Activated CD8-positive, alpha-beta T cell treated with anti-CD3 and anti-CD28 coated beads for 36 hours (primary cell): ENCODE data around the gene PPP1R15A. TPM values are rescaled to one million over a fixed set of nuclear protein-coding genes. Genes with fewer than 3 reads are reported as not detected.
"Not testable (repeated sequence)": the region's sequence is repeated elsewhere in the genome, so short reads cannot be mapped to it uniquely, and the experiment has no call there.

Experiments used
- ATAC-seq: fragments of 200-7000 bp; cut with Tn5 transposase; one replicate; pipeline ENCODE4 v1.10.0; 2021; ENCODE audit warnings: mild to moderate bottlenecking, moderate library complexity
- CTCF ChIA-PET: fragments of 350-600 bp; sonication (Branson Sonifier 250); formaldehyde crosslinking; loops from one replicate; lab custom pipeline; 2021; ENCODE audit warnings: antibody characterized with exemption; lab: Charles Lee
- POLR2A ChIA-PET: fragments of 350-600 bp; sonication (Branson Sonifier 250); formaldehyde crosslinking; loops from one replicate; lab custom pipeline; 2021; ENCODE audit warnings: antibody characterized with exemption; lab: Charles Lee
- DNase-seq: peaks from one replicate; pipeline ENCODE4 v3.0.0-alpha.2; 2020
- H3K27ac Mint-ChIP-seq: one replicate; pipeline ENCODE4 v1.8.0; 2021; ENCODE audit warnings: mild to moderate bottlenecking, mixed read lengths
- H3K27me3 Mint-ChIP-seq: one replicate; pipeline ENCODE4 v1.8.0; 2021; ENCODE audit warnings: mixed read lengths
- H3K36me3 Mint-ChIP-seq: one replicate; pipeline ENCODE4 v1.8.0; 2021; ENCODE audit warnings: low read depth, mixed read lengths
- H3K4me1 Mint-ChIP-seq: one replicate; pipeline ENCODE4 v1.8.0; 2021; ENCODE audit warnings: low read depth, mixed read lengths
- H3K4me3 Mint-ChIP-seq: one replicate; pipeline ENCODE4 v1.8.0; 2021; ENCODE audit warnings: mild to moderate bottlenecking, moderate library complexity, mixed read lengths
- H3K9me3 Mint-ChIP-seq: one replicate; pipeline ENCODE4 v1.8.0; 2021; ENCODE audit warnings: mixed read lengths
- CTCF ChIP-seq: fragments of 200-600 bp; IDR thresholded peaks from one replicate; pipeline ENCODE4 v1.8.0; 2022; ENCODE audit warnings: antibody characterized with exemption, mild to moderate bottlenecking
- intact Hi-C: fragments of 100-400 bp; cut with micrococcal nuclease; formaldehyde crosslinking; loops from one replicate; pipeline ENCODE4 v1.10.0; 2022
- total RNA-seq, 2 experiments: library from RNA; stranded (reverse); gene quantifications; one replicate each; pipeline ENCODE4 v1.2.3, GENCODE V29; 2021

PPP1R15A gene
- total RNA-seq, 2 experiments from 2014 or later, result 77.8 to 81.2 TPM

DNA sequence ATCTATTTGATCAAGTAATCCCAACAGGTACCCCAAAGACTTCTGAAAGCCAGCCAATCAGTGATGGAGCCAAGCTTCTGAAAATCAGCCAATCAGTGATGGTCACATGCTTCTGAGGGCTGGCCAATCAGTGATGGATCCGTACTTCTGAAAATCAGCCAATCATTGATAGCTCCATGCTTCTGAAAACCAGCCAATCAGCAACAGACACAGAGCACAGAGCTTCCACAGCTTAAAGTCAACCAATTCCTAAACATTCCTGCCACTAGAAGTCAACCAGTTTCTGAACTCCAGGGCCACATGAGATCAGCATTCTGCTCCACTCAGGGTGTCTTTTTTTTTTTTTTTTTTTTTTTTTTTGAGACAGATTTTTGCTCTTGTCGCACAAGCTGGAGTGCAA, 27.7 kb upstream of the PPP1R15A start:
- Mint-ChIP-seq H3K36me3 (no peaks in the 10 kb centered on the region), H3K9me3 (no peaks in the 10 kb centered on the region), H3K4me3 (no peak overlapping the region), H3K27me3 (no peaks in the 10 kb centered on the region), H3K4me1 (no peaks in the 10 kb centered on the region), H3K27ac (no peak overlapping the region)
- ChIA-PET CTCF (interaction anchor here (4.6 to 8.6 kb wide), 3 partner anchors 14 to 126 kb away, joined by 32 to 227 read pairs (median 45); no protein-coding TSS in a partner anchor), POLR2A (interaction anchor here (0.6 to 1.1 kb wide), 2 partner anchors 16 to 93 kb away, joined by 3 read pairs; no protein-coding TSS in a partner anchor)
- ATAC-seq (peak; percentile 60), DNase-seq (no peak)
- no peak for TF ChIP-seq CTCF
- intact Hi-C loops, result no loop called here

DNA sequence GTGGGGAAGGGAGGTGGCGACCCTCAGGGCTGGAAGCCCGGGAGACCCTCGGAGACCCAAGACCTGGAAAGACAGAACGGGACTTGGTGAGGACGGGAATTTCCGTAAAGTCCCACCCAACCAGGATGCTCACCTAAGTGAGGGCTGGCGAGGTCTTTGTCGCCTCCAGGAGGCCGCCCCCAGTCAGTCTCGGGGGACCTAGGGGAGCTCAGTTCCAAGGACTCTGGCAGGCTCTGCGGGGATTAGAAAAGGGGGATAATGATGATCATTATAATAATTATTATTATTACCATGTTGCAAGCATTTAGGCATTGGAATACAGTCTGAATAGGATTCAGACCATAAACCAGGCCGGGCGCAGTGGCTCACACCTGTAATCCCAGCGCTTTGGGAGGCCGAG, 26.8 kb upstream of the PPP1R15A start:
- H3K27me3 Mint-ChIP-seq, result no peaks in the 10 kb centered on the region
- ChIA-PET POLR2A (interaction anchor here (0.7 kb wide), 1 partner anchor 1421 kb away, joined by 4 read pairs; no protein-coding TSS in a partner anchor), CTCF (interaction anchor here (1.3 to 8.6 kb wide), 5 partner anchors 9 to 200 kb away, joined by 4 to 227 read pairs (median 32); partner anchors contain the start of genes CA11 and HSD17B14)
- H3K9me3 Mint-ChIP-seq, result no peaks in the 10 kb centered on the region
- DNase-seq (no peak), ATAC-seq (no peak)
- H3K36me3 Mint-ChIP-seq, result no peaks in the 10 kb centered on the region
- no peaks in the 10 kb centered on the region for H3K4me1 Mint-ChIP-seq
- no peak overlapping the region for H3K4me3 Mint-ChIP-seq
- intact Hi-C loops, result no loop called here
- no peak overlapping the region for H3K27ac Mint-ChIP-seq
- TF ChIP-seq CTCF, result no peak

DNA sequence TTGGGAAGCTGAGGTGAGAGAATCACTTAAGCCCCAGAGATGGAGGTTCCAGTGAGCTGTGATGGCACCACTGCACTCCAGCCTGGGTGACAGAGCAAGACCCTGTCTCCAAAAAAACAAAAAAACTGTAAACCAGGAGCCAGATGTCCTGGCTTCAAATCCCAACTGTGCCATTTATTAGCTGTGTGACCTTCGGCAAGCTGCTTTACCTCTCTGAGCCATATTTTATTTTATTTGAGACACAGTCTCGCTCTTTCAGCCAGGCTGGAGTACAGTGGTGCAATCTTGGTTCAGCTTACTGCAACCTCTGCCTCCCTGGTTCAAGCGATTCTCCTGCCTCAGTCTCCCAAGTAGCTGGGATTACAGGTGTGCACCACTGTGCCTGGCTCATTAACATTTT, 25.6 kb upstream of the PPP1R15A start:
- not testable (repeated sequence) for H3K36me3 Mint-ChIP-seq, ATAC-seq

GRCh38 chr19:48852292-48852691, 19.9 kb upstream of the PPP1R15A start:
- POLR2A ChIA-PET, result interaction anchor here (0.7 to 1.5 kb wide), 3 partner anchors 20 to 118 kb away, joined by 3 to 4 read pairs (median 3); no protein-coding TSS in a partner anchor
- Mint-ChIP-seq H3K4me3 (no peak overlapping the region), H3K9me3 (no peaks in the 10 kb centered on the region), H3K36me3 (no peaks in the 10 kb centered on the region), H3K27ac (no peak overlapping the region), H3K4me1 (no peaks in the 10 kb centered on the region), H3K27me3 (no peaks in the 10 kb centered on the region)
- no peak for TF ChIP-seq CTCF
- CTCF ChIA-PET, result interaction anchor here (1.3 to 5.2 kb wide), 2 partner anchors 10 to 64 kb away, joined by 4 to 24 read pairs; no protein-coding TSS in a partner anchor
- no peak for ATAC-seq
- intact Hi-C loops, result no loop called here
- DNase-seq, result no peak

More for the DNA sequence above, 25.6 kb upstream of the PPP1R15A start:
- POLR2A ChIA-PET, H3K27ac Mint-ChIP-seq, H3K4me3 Mint-ChIP-seq, H3K9me3 Mint-ChIP-seq, DNase-seq, intact Hi-C loops, H3K4me1 Mint-ChIP-seq, H3K27me3 Mint-ChIP-seq: not testable (repeated sequence)
- CTCF ChIA-PET, result interaction anchor here (0.6 to 8.6 kb wide), 6 partner anchors 10 to 201 kb away, joined by 3 to 227 read pairs (median 4); partner anchors contain the start of genes CA11, HSD17B14 and PPP1R15A

GRCh38 chr19:48853483-48853882, 18.7 kb upstream of the PPP1R15A start:
- DNase-seq (no peak), ATAC-seq (no peak)
- CTCF ChIA-PET, result interaction anchor here (5.2 kb wide), 1 partner anchor 11 kb away, joined by 24 read pairs; no protein-coding TSS in a partner anchor
- no peak overlapping the region for H3K27ac Mint-ChIP-seq
- POLR2A ChIA-PET, result no interaction called here
- H3K4me3 Mint-ChIP-seq, result no peak overlapping the region
- no peaks in the 10 kb centered on the region for H3K36me3 Mint-ChIP-seq
- H3K4me1 Mint-ChIP-seq, result no peaks in the 10 kb centered on the region
- no peak for TF ChIP-seq CTCF
- intact Hi-C loops, result no loop called here
- H3K27me3 Mint-ChIP-seq, result no peaks in the 10 kb centered on the region
- H3K9me3 Mint-ChIP-seq, result no peaks in the 10 kb centered on the region
